Ascending aorta (tissue), 2 donors: ENCODE results near the gene FOXN3. TPM values are rescaled to one million over a fixed set of nuclear protein-coding genes. Genes with fewer than 3 reads are reported as not detected.
A peak's percentile ranks its signal among the peaks of the same experiment; 100 is the strongest.

Experiments
- DNase-seq, 2 donors: peaks; one replicate each; pipeline ENCODE4 v3.0.0-alpha.2; 2019; ENCODE audit warnings: low spot score in 2 of 2
- H3K27ac ChIP-seq, 2 donors: fragments of 200-600 bp; sonication (generic); one replicate each; pipeline ENCODE4 v1.5.1; 2016 to 2017; ENCODE audit warnings: mild to moderate bottlenecking in 1 of 2
- H3K27me3 ChIP-seq: fragments of 200-600 bp; sonication (generic); one replicate; pipeline ENCODE4 v1.5.1; 2017
- H3K36me3 ChIP-seq, 2 donors: fragments of 200-600 bp; sonication (generic); one replicate each; pipeline ENCODE4 v1.5.1; 2016
- H3K4me1 ChIP-seq, 2 donors: fragments of 200-600 bp; sonication (generic); one replicate each; pipeline ENCODE4 v1.5.1; 2016 to 2017; ENCODE audit warnings: mild to moderate bottlenecking in 1 of 2
- H3K4me3 ChIP-seq, 2 donors: fragments of 200-600 bp; sonication (generic); one replicate each; pipeline ENCODE4 v1.5.1; 2016 to 2017; ENCODE audit warnings: mild to moderate bottlenecking in 1 of 2
- H3K9me3 ChIP-seq, 2 donors: fragments of 200-600 bp; sonication (generic); one replicate each; pipeline ENCODE4 v1.5.1; 2016
- CTCF ChIP-seq, 3 experiments: fragments of 200-600 bp in 2 of 3; fragments of 450-650 bp in 1 of 3; sonication (generic) in 2 of 3; IDR thresholded peaks; one replicate each; pipeline ENCODE4 v1.5.1; 2016 to 2019; ENCODE audit warnings: antibody characterized with exemption in 3 of 3, mild to moderate bottlenecking in 1 of 3, moderate library complexity in 1 of 3
- intact Hi-C: fragments of 100-400 bp; cut with DNase I; formaldehyde crosslinking; loops from one replicate; pipeline ENCODE4 v1.15.1; 2023
- total RNA-seq: library from RNA; depleted of rRNA; stranded (reverse); fragments of >200 nt; gene quantifications from one replicate; pipeline ENCODE4 v1.1.0, GENCODE V29; 2016

The FOXN3 gene
- total RNA-seq, 1 donor from 2014 or later = 96.3 TPM

- H3K9me3 ChIP-seq = no peaks in the 10 kb centered on the region
- no peak overlapping the region for H3K27ac ChIP-seq
- DNase-seq = no peak
- TF ChIP-seq CTCF (IDR thresholded peaks at IDR 0.05) = no peak
- H3K4me3 ChIP-seq = no peak overlapping the region
- H3K27me3 ChIP-seq = no peaks in the 10 kb centered on the region
- peaks cover 0 to 32% of the 10 kb centered on the region in 2 donors for H3K4me1 ChIP-seq
- H3K36me3 ChIP-seq = no peaks in the 10 kb centered on the region
- intact Hi-C loops = loop anchor here (10.0 kb wide), 1 partner anchor 595 kb away; no protein-coding TSS in a partner anchor
Measured at GRCh38 chr14:89249972-89250654, 166.9 kb downstream of the FOXN3 start.

- Histone ChIP-seq H3K27ac (peak overlapping the region in 1 of 2 donors; percentile 39), H3K27me3 (no peaks in the 10 kb centered on the region), H3K36me3 (no peaks in the 10 kb centered on the region), H3K9me3 (no peaks in the 10 kb centered on the region), H3K4me1 (peaks cover 0 to 23% of the 10 kb centered on the region in 2 donors), H3K4me3 (no peak overlapping the region)
- DNase-seq = peak in 1 of 2 donors; percentile 22
- intact Hi-C loops = no loop called here
- TF ChIP-seq CTCF (IDR thresholded peaks at IDR 0.05) = no peak
Measured at GRCh38 chr14:89249065-89249695, 167.9 kb downstream of the FOXN3 start.

- Histone ChIP-seq H3K4me1 (peaks cover 0 to 20% of the 10 kb centered on the region in 2 donors), H3K4me3 (no peak overlapping the region), H3K27ac (peak overlapping the region in 1 of 2 donors; percentile 41), H3K9me3 (no peaks in the 10 kb centered on the region), H3K27me3 (no peaks in the 10 kb centered on the region), H3K36me3 (no peaks in the 10 kb centered on the region)
- peak in 1 of 2 donors; percentile 2 for DNase-seq
- intact Hi-C loops = no loop called here
- no peak for TF ChIP-seq CTCF (IDR thresholded peaks at IDR 0.05)
Measured at GRCh38 chr14:89248411-89249064, 168.5 kb downstream of the FOXN3 start.

GRCh38 chr14:89247457-89248122, 169.4 kb downstream of the FOXN3 start:
- Histone ChIP-seq H3K4me1 (peaks cover 0 to 25% of the 10 kb centered on the region in 2 donors), H3K36me3 (no peaks in the 10 kb centered on the region)
- no peak for TF ChIP-seq CTCF (IDR thresholded peaks at IDR 0.05)

GRCh38 chr14:89246290-89246689, 170.7 kb downstream of the FOXN3 start:
- DNase-seq = no peak
- no peaks in the 10 kb centered on the region for H3K36me3 ChIP-seq
- no peaks in the 10 kb centered on the region for H3K9me3 ChIP-seq
- H3K4me3 ChIP-seq = no peak overlapping the region
- no peaks in the 10 kb centered on the region for H3K27me3 ChIP-seq
- peaks cover 0 to 32% of the 10 kb centered on the region in 2 donors for H3K4me1 ChIP-seq
- no peak for TF ChIP-seq CTCF (IDR thresholded peaks at IDR 0.05)
- H3K27ac ChIP-seq = no peak overlapping the region
- intact Hi-C loops = no loop called here

More at GRCh38 chr14:89247457-89248122, 169.4 kb downstream of the FOXN3 start:
- DNase-seq = no peak
- Histone ChIP-seq H3K27ac (no peak overlapping the region), H3K4me3 (no peak overlapping the region), H3K9me3 (no peaks in the 10 kb centered on the region), H3K27me3 (no peaks in the 10 kb centered on the region)
- intact Hi-C loops = no loop called here
